ENCODE data around the gene PNMT.

PNMT gene

DNA sequence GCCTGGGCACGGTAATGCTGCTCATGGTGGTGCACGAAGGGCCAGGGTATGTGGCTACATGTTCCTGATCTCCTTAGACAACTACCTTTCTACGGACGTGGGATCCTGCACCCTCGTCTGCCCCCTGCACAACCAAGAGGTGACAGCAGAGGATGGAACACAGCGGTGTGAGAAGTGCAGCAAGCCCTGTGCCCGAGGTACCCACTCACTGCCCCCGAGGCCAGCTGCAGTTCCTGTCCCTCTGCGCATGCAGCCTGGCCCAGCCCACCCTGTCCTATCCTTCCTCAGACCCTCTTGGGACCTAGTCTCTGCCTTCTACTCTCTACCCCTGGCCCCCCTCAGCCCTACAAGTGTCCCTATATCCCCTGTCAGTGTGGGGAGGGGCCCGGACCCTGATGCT is 43.6 kb downstream of the PNMT start:
- no peaks in the 10 kb centered on the region for H3K9me3 Mint-ChIP-seq
- no peaks in the 10 kb centered on the region for H3K36me3 Mint-ChIP-seq
- no peak overlapping the region for H3K4me3 Mint-ChIP-seq
- H3K27me3 Mint-ChIP-seq = no peaks in the 10 kb centered on the region
- H3K27ac Mint-ChIP-seq = no peak overlapping the region
- no peak for ATAC-seq
- peaks cover 17% of the 10 kb centered on the region for H3K4me1 Mint-ChIP-seq

- H3K4me1 Mint-ChIP-seq = peaks cover 6% of the 10 kb centered on the region
- no peak for ATAC-seq
- no peak overlapping the region for H3K27ac Mint-ChIP-seq
- H3K36me3 Mint-ChIP-seq = no peaks in the 10 kb centered on the region
- no peak overlapping the region for H3K4me3 Mint-ChIP-seq
- no peaks in the 10 kb centered on the region for H3K27me3 Mint-ChIP-seq
- no peaks in the 10 kb centered on the region for H3K9me3 Mint-ChIP-seq
Observed at GRCh38 chr17:39714234-39714633, 46.0 kb downstream of the PNMT start.

- H3K36me3 Mint-ChIP-seq = no peaks in the 10 kb centered on the region
- H3K4me3 Mint-ChIP-seq = no peak overlapping the region
- H3K9me3 Mint-ChIP-seq = no peaks in the 10 kb centered on the region
- peaks cover 6% of the 10 kb centered on the region for H3K4me1 Mint-ChIP-seq
- no peak for ATAC-seq
- H3K27me3 Mint-ChIP-seq = no peaks in the 10 kb centered on the region
- no peak overlapping the region for H3K27ac Mint-ChIP-seq
Observed at GRCh38 chr17:39715375-39716072, 47.3 kb downstream of the PNMT start.

DNA sequence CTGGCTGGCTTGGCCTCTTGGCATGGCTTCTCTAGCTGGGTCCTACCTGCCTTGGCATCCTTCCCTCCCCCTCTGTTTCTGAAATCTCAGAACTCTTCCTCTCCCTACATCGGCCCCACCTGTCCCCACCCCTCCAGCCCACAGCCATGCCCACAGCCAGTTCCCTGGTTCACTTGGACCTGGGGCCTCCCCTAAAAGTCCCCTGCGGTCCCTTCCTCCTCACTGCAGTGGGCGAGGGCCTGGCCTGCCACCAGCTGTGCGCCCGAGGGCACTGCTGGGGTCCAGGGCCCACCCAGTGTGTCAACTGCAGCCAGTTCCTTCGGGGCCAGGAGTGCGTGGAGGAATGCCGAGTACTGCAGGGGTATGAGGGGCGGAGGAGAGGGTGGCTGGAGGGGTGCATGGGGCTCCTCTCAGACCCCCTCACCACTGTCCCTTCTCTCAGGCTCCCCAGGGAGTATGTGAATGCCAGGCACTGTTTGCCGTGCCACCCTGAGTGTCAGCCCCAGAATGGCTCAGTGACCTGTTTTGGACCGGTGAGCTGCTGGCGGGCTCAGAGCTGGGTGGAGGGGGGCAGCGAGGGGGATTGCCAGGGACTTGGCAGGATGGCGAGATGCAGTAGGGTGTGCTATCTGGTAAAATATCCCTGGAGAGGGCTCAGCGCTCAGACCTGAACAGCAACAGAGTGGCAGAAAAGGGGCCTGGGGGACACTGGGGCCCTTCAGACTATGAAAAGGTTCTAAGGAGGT is 48.0 kb downstream of the PNMT start:
- no peaks in the 10 kb centered on the region for H3K36me3 Mint-ChIP-seq
- peaks cover 6% of the 10 kb centered on the region for H3K4me1 Mint-ChIP-seq
- H3K4me3 Mint-ChIP-seq = no peak overlapping the region
- H3K27ac Mint-ChIP-seq = no peak overlapping the region
- ATAC-seq = no peak
- H3K9me3 Mint-ChIP-seq = no peaks in the 10 kb centered on the region
- H3K27me3 Mint-ChIP-seq = no peaks in the 10 kb centered on the region

DNA sequence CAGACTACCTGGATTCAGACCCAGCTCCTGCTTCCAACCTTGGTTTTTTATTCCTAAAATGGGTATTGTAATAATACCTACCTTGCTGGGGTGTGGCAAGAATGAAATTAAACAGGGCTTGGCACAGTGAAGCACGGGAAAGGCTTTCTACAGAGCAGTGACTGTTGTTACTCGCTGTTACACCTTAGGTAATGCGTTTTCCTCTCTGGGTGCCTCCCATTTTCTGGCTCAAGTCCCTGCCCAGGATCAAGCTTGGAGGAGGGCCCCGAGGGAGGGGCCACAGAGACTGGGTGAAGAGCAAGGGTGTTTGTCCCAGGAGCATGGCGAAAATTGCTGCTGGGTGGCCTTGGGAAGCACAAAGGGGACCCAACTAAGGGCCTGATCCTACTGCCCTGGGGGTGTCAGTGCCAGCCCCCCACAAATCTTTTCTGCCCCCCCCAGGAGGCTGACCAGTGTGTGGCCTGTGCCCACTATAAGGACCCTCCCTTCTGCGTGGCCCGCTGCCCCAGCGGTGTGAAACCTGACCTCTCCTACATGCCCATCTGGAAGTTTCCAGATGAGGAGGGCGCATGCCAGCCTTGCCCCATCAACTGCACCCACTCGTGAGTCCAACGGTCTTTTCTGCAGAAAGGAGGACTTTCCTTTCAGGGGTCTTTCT is 48.8 kb downstream of the PNMT start:
- no peak for ATAC-seq
- no peaks in the 10 kb centered on the region for H3K9me3 Mint-ChIP-seq
- H3K27me3 Mint-ChIP-seq = no peaks in the 10 kb centered on the region

DNA sequence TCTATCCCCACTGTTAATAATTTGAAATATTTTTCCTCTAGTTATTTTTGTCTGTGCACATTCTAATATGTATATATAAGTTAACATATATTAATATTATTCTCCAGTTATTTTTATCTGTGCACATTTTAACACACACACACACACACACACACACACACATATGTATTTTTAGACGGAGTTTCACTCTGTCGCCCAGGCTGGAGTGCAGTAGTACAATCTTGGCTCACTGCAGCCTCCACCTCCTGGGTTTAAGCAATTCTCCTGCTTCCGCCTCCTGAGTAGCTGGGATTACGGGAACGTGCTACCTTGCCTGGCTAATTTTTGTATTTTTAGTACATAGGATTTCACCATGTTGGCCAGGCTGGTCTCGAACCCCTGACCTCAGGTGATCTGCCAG is 49.4 kb downstream of the PNMT start:
- no peak overlapping the region for H3K4me3 Mint-ChIP-seq
- no peak overlapping the region for H3K27ac Mint-ChIP-seq
- H3K36me3 Mint-ChIP-seq = no peaks in the 10 kb centered on the region
- H3K9me3 Mint-ChIP-seq = no peaks in the 10 kb centered on the region
- H3K4me1 Mint-ChIP-seq = peaks cover 6% of the 10 kb centered on the region
- no peaks in the 10 kb centered on the region for H3K27me3 Mint-ChIP-seq
- ATAC-seq = no peak

More for the DNA sequence above, 48.8 kb downstream of the PNMT start:
- H3K27ac Mint-ChIP-seq = no peak overlapping the region
- H3K36me3 Mint-ChIP-seq = no peaks in the 10 kb centered on the region
- peaks cover 6% of the 10 kb centered on the region for H3K4me1 Mint-ChIP-seq
- H3K4me3 Mint-ChIP-seq = no peak overlapping the region

DNA sequence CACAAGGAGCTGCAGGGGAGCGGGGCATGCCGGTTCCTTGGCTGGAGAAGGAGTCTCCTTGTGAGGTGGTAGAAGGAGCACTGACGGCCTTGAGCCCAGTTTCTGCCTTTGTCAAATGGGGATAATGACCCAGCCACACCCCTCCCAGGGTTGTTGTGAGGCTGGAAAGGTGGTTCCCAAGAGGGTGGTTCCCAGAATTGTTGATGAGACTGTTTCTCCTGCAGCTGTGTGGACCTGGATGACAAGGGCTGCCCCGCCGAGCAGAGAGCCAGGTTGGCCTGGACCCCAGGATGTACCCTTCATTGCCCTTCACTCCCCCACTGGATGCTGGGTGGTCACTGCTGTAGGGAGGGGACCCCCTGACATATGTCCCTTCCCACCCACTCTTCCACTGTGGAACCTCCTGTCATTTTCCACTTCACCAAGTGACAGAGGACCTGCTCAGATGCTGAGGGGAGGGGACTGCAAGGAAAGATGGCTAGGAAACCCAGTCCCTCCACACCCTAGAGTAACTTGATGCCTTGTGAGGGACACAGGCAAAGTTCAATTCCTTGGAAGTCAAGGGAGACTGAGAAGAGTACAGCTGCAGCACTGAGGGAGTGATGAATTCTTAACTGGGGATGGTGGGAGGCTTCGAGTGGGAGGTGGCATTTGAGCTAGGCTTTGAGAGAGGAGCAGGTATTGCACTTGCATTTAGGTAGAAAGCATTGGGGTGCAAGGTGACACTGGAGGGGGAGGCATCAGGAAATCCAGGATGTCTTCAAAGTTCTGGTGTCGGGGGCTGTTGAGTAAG is 51.5 kb downstream of the PNMT start:
- H3K9me3 Mint-ChIP-seq = no peaks in the 10 kb centered on the region
- H3K27me3 Mint-ChIP-seq = no peaks in the 10 kb centered on the region
- no peak overlapping the region for H3K27ac Mint-ChIP-seq
- ATAC-seq = no peak
- H3K36me3 Mint-ChIP-seq = peaks cover under 1% of the 10 kb centered on the region
- H3K4me1 Mint-ChIP-seq = peaks cover 6% of the 10 kb centered on the region
- H3K4me3 Mint-ChIP-seq = no peak overlapping the region

Data from stimulated activated memory B cell treated with anti-CD40 and anti-IgM and Interleukin-4, amounts not matched to agents 10 μg/mL and 1 μg/mL and 100 μg/mL, for 72 hours (primary cell).